CD14-positive monocyte (primary cell): Measurements from ENCODE around the gene GABBR1. TPM values are rescaled to one million over a fixed set of nuclear protein-coding genes. Genes with fewer than 3 reads are reported as not detected.

Experiments
- DNase-seq, 3 donors: peaks; one replicate each; pipeline ENCODE4 v3.0.0-alpha.2; 2011 to 2022
- H2AFZ ChIP-seq: 2 replicates; pipeline ENCODE4 v1.6.0; 2012; ENCODE audit warnings: mild to moderate bottlenecking, low read depth, low read length, inconsistent platforms; ENCODE audit not compliant: insufficient read depth, poor library complexity, severe bottlenecking
- H3K27ac ChIP-seq, 2 donors: 1 replicate in 1 of 2; 2 replicates in 1 of 2; pipeline ENCODE4 v1.5.1; 2012 to 2013; ENCODE audit warnings: low read length in 2 of 2, control low read depth in 1 of 2, inconsistent platforms in 1 of 2, low read depth in 1 of 2, mild to moderate bottlenecking in 1 of 2
- H3K27me3 ChIP-seq, 2 donors: one replicate each; pipeline versions ENCODE4 v1.6.0 to v1.6.1; 2011 to 2013; ENCODE audit warnings: low read length in 2 of 2; ENCODE audit not compliant: control insufficient read depth in 2 of 2, insufficient read depth in 2 of 2
- H3K36me3 ChIP-seq, 2 donors: replicated peaks in 1 of 2; 1 replicate in 1 of 2; 2 replicates in 1 of 2; pipeline versions ENCODE4 v1.5.1 to v1.6.1; 2012 to 2013; ENCODE audit warnings: low read length in 2 of 2, control low read depth in 1 of 2, inconsistent platforms in 1 of 2, mild to moderate bottlenecking in 1 of 2; ENCODE audit not compliant: insufficient read depth in 2 of 2, control insufficient read depth in 1 of 2
- H3K4me1 ChIP-seq, 2 donors: 1 replicate in 1 of 2; 2 replicates in 1 of 2; pipeline versions ENCODE4 v1.5.1 to v1.6.1; 2012 to 2013; ENCODE audit warnings: low read length in 2 of 2, control low read depth in 1 of 2, inconsistent platforms in 1 of 2, mild to moderate bottlenecking in 1 of 2, moderate library complexity in 1 of 2; ENCODE audit not compliant: insufficient read depth in 2 of 2, control insufficient read depth in 1 of 2
- H3K4me2 ChIP-seq: replicated peaks from 2 replicates; pipeline ENCODE3; 2012; ENCODE audit warnings: low read length, moderate library complexity, mild to moderate bottlenecking; ENCODE audit not compliant: poor library complexity, severe bottlenecking; ENCODE audit errors: extremely low read depth
- H3K4me3 ChIP-seq, 3 experiments: fragments of 200-600 bp in 1 of 3; sonication (generic) in 1 of 3; replicated peaks in 1 of 3; 1 replicate in 2 of 3; 2 replicates in 1 of 3; pipeline ENCODE4 v1.5.1; 2011 to 2013; ENCODE audit warnings: low read length in 3 of 3, mild to moderate bottlenecking in 3 of 3, control low read depth in 2 of 3, low read depth in 2 of 3, inconsistent platforms in 1 of 3, moderate library complexity in 1 of 3
- H3K79me2 ChIP-seq: 2 replicates; pipeline ENCODE4 v1.6.0; 2012; ENCODE audit warnings: mild to moderate bottlenecking, control low read depth, inconsistent platforms, low read length, moderate library complexity; ENCODE audit not compliant: insufficient read depth
- H3K9ac ChIP-seq: 2 replicates; pipeline ENCODE4 v1.6.0; 2017; ENCODE audit warnings: low read length, mild to moderate bottlenecking; ENCODE audit not compliant: insufficient read depth, poor library complexity, severe bottlenecking
- H3K9me3 ChIP-seq, 2 donors: replicated peaks in 1 of 2; 1 replicate in 1 of 2; 2 replicates in 1 of 2; pipeline versions ENCODE4 v1.5.1 to v1.6.1; 2012 to 2013; ENCODE audit warnings: low read length in 2 of 2, control low read depth in 1 of 2; ENCODE audit not compliant: control insufficient read depth in 1 of 2, insufficient read depth in 1 of 2
- H4K20me1 ChIP-seq: 2 replicates; pipeline ENCODE4 v1.6.0; 2012; ENCODE audit warnings: mild to moderate bottlenecking, low read length, control low read depth, moderate library complexity; ENCODE audit not compliant: insufficient read depth
- H3K27ac Mint-ChIP-seq, 7 donors: one replicate each; pipeline ENCODE4 v1.8.0; 2020; ENCODE audit warnings: mild to moderate bottlenecking in 7 of 7, mixed read lengths in 7 of 7, moderate library complexity in 6 of 7, inconsistent platforms in 2 of 7
- H3K27me3 Mint-ChIP-seq, 3 donors: one replicate each; pipeline ENCODE4 v1.8.0; 2021 to 2022; ENCODE audit warnings: low read depth in 3 of 3, mild to moderate bottlenecking in 3 of 3, mixed read lengths in 3 of 3, moderate library complexity in 3 of 3, inconsistent platforms in 1 of 3
- H3K36me3 Mint-ChIP-seq, 2 donors: one replicate each; pipeline ENCODE4 v1.8.0; 2020; ENCODE audit warnings: mixed read lengths in 2 of 2, inconsistent platforms in 1 of 2, mild to moderate bottlenecking in 1 of 2
- H3K4me1 Mint-ChIP-seq: one replicate; pipeline ENCODE4 v1.8.0; 2020; ENCODE audit warnings: mild to moderate bottlenecking, mixed read lengths
- H3K4me3 Mint-ChIP-seq, 2 donors: one replicate each; pipeline ENCODE4 v1.8.0; 2020; ENCODE audit warnings: mild to moderate bottlenecking in 2 of 2, mixed read lengths in 2 of 2, moderate library complexity in 1 of 2
- H3K9me3 Mint-ChIP-seq, 7 donors: one replicate each; pipeline ENCODE4 v1.8.0; 2020 to 2022; ENCODE audit warnings: mixed read lengths in 7 of 7, mild to moderate bottlenecking in 6 of 7, moderate library complexity in 6 of 7, inconsistent platforms in 2 of 7
- CTCF ChIP-seq: fragments of 200-600 bp; IDR thresholded peaks from one replicate; pipeline ENCODE4 v1.8.0; 2022; ENCODE audit warnings: antibody characterized with exemption, mild to moderate bottlenecking
- WGBS: methylation state at CpG from one replicate; pipeline ENCODE4 v1.1.5; 2013; ENCODE audit warnings: missing lambda C conversion rate; ENCODE audit not compliant: insufficient coverage; 5-methylcytosine and 5-hydroxymethylcytosine counted together
- intact Hi-C, 2 donors: fragments of 100-400 bp; cut with micrococcal nuclease; formaldehyde crosslinking; loops; one replicate each; pipeline versions ENCODE4 v1.15.0 to v1.15.1; 2023
- polyA plus RNA-seq, 3 donors: library from polyadenylated mRNA; depleted of rRNA in 1 of 3; unstranded in 2 of 3; stranded (reverse) in 1 of 3; fragments of 300-500 nt in 2 of 3; fragments of >200 nt in 1 of 3; fragmentation: Illumina TruSeq in 2 of 3; gene quantifications; 1 replicate in 2 of 3; 2 replicates in 1 of 3; pipeline ENCODE4 v1.2.3, GENCODE V29; 2012 to 2021

Gene GABBR1
- polyA plus RNA-seq, 3 donors = 0.91 to 228 (median 1.8) TPM

- H3K27ac ChIP-seq = no peak overlapping the region
- no peak for TF ChIP-seq CTCF
- peaks cover 4 to 10% (median 9%) of the 10 kb centered on the region in 3 donors for H3K27me3 Mint-ChIP-seq
- no peak overlapping the region for H3K9ac ChIP-seq
- no peaks in the 10 kb centered on the region for H3K36me3 ChIP-seq
- WGBS = 86% methylated on average over 1 of the region's 5 CpGs
- H3K9me3 Mint-ChIP-seq = peaks cover 0 to 3% (median 0%) of the 10 kb centered on the region in 7 donors
- no peak overlapping the region for H3K4me2 ChIP-seq
- H3K4me1 Mint-ChIP-seq = peaks cover 8% of the 10 kb centered on the region
- no peaks in the 10 kb centered on the region for H3K27me3 ChIP-seq
- DNase-seq = no peak
- no peaks in the 10 kb centered on the region for H3K4me1 ChIP-seq
- H4K20me1 ChIP-seq = no peaks in the 10 kb centered on the region
- intact Hi-C loops = no loop called here
- H3K79me2 ChIP-seq = no peaks in the 10 kb centered on the region
- no peaks in the 10 kb centered on the region for H3K36me3 Mint-ChIP-seq
- H3K27ac Mint-ChIP-seq = no peak overlapping the region
- no peak overlapping the region for H3K4me3 Mint-ChIP-seq
- H3K9me3 ChIP-seq = no peaks in the 10 kb centered on the region
- H3K4me3 ChIP-seq = no peak overlapping the region
- no peak overlapping the region for H2AFZ ChIP-seq
Measured at GRCh38 chr6:29567991-29568390, 65.0 kb downstream of the GABBR1 start.

GRCh38 chr6:29567541-29567940 is 65.4 kb downstream of the GABBR1 start:
- H3K4me1 ChIP-seq = no peaks in the 10 kb centered on the region
- no peak overlapping the region for H3K4me3 Mint-ChIP-seq
- no peak for DNase-seq
- no peaks in the 10 kb centered on the region for H3K9me3 ChIP-seq
- H3K79me2 ChIP-seq = no peaks in the 10 kb centered on the region
- intact Hi-C loops = no loop called here
- H3K9me3 Mint-ChIP-seq = peaks cover 0 to 3% (median 2%) of the 10 kb centered on the region in 7 donors
- H3K36me3 Mint-ChIP-seq = no peaks in the 10 kb centered on the region
- H3K9ac ChIP-seq = no peak overlapping the region
- TF ChIP-seq CTCF = no peak
- no peak overlapping the region for H2AFZ ChIP-seq
- H3K36me3 ChIP-seq = no peaks in the 10 kb centered on the region
- peaks cover 7 to 11% (median 10%) of the 10 kb centered on the region in 3 donors for H3K27me3 Mint-ChIP-seq
- WGBS = no CpG with 5 or more reads among the region's 2 CpGs
- no peak overlapping the region for H3K4me3 ChIP-seq
- no peak overlapping the region for H3K27ac ChIP-seq
- no peaks in the 10 kb centered on the region for H3K27me3 ChIP-seq
- H3K4me1 Mint-ChIP-seq = peaks cover 8% of the 10 kb centered on the region
- no peak overlapping the region for H3K4me2 ChIP-seq
- H3K27ac Mint-ChIP-seq = no peak overlapping the region
- no peaks in the 10 kb centered on the region for H4K20me1 ChIP-seq
